PC-3 (cell line): ENCODE data around the gene HCN3. TPM values are rescaled to one million over a fixed set of nuclear protein-coding genes. Genes with fewer than 3 reads are reported as not detected.

Source experiments
- ATAC-seq: fragments of 200-7000 bp; cut with Tn5 transposase; 2 replicates; pipeline ENCODE4 v1.9.1; 2020; ENCODE audit warnings: mild to moderate bottlenecking, moderate library complexity
- BruUV-seq: library from RNA; stranded (reverse); fragments of 400-500 nt; replicated peaks from 2 replicates; lab custom pipeline; 2021; lab: Mats Ljungman, UMichigan
- CTCF ChIA-PET: fragments of 300-600 bp; sonication (Branson Sonifier 250); formaldehyde crosslinking; loops from one replicate; lab custom pipeline; 2022; ENCODE audit warnings: antibody characterized with exemption; lab: Charles Lee
- POLR2A ChIA-PET: fragments of 300-600 bp; sonication (Branson Sonifier 250); formaldehyde crosslinking; loops from one replicate; lab custom pipeline; 2022; ENCODE audit warnings: antibody characterized with exemption; ENCODE audit not compliant: unreplicated experiment; lab: Charles Lee
- DNase-seq: peaks from one replicate; pipeline ENCODE4 v3.0.0-alpha.2; 2015
- H2AFZ ChIP-seq: fragments of 300-600 bp; sonication (generic); 2 replicates; pipeline ENCODE4 v1.6.0; 2016; ENCODE audit warnings: antibody characterized with exemption, low read length
- H3F3A ChIP-seq: fragments of 300-600 bp; sonication (generic); one replicate; pipeline ENCODE4 v1.6.0; 2017; ENCODE audit warnings: antibody characterized with exemption, low read length, control low read depth, mild to moderate bottlenecking; ENCODE audit not compliant: unreplicated experiment
- H3K27ac ChIP-seq: fragments of 300-600 bp; sonication (generic); 2 replicates; pipeline ENCODE4 v1.5.1; 2016; ENCODE audit warnings: mild to moderate bottlenecking, low read length
- H3K27me3 ChIP-seq: fragments of 300-600 bp; sonication (generic); 2 replicates; pipeline ENCODE4 v1.6.1; 2016; ENCODE audit warnings: low read length, mixed read lengths
- H3K36me3 ChIP-seq: fragments of 300-600 bp; sonication (generic); 2 replicates; pipeline ENCODE4 v1.6.1; 2016; ENCODE audit warnings: low read depth, mixed run types, low read length, mixed read lengths
- H3K4me1 ChIP-seq: fragments of 300-600 bp; sonication (generic); 2 replicates; pipeline ENCODE4 v1.5.1; 2016; ENCODE audit warnings: low read length; ENCODE audit not compliant: insufficient read depth
- H3K4me2 ChIP-seq: fragments of 300-600 bp; sonication (generic); 2 replicates; pipeline ENCODE4 v1.6.0; 2016; ENCODE audit warnings: low read length
- H3K4me3 ChIP-seq: fragments of 300-600 bp; sonication (generic); 2 replicates; pipeline ENCODE4 v1.5.1; 2016; ENCODE audit warnings: mild to moderate bottlenecking, low read length, mixed read lengths
- H3K79me2 ChIP-seq: fragments of 300-600 bp; sonication (generic); 2 replicates; pipeline ENCODE4 v1.6.1; 2017; ENCODE audit warnings: low read length, mixed read lengths
- H3K9ac ChIP-seq: fragments of 300-600 bp; sonication (generic); 2 replicates; pipeline ENCODE4 v1.6.0; 2016; ENCODE audit warnings: mild to moderate bottlenecking, low read length
- H3K9me2 ChIP-seq: fragments of 300-600 bp; sonication (generic); replicated peaks from 2 replicates; pipeline ENCODE4 v1.6.1; 2016; ENCODE audit warnings: mixed run types, low read length, mixed read lengths
- H3K9me3 ChIP-seq: fragments of 300-600 bp; sonication (generic); 2 replicates; pipeline ENCODE4 v1.6.1; 2016; ENCODE audit warnings: low read length, mixed read lengths
- H4K20me1 ChIP-seq: fragments of 300-600 bp; sonication (generic); 2 replicates; pipeline ENCODE4 v1.6.1; 2016; ENCODE audit warnings: low read length, mixed read lengths
- CTCF ChIP-seq: fragments of 300-600 bp; sonication (generic); conservative IDR thresholded peaks from 2 replicates; pipeline ENCODE4 v1.5.1; 2017; ENCODE audit warnings: antibody characterized with exemption, low read depth, mild to moderate bottlenecking, low read length
- EZH2 ChIP-seq: fragments of 300-600 bp; sonication (generic); IDR thresholded peaks from one replicate; pipeline ENCODE4 v1.6.1; 2017; ENCODE audit warnings: antibody characterized with exemption, mild to moderate bottlenecking, low read length; ENCODE audit not compliant: unreplicated experiment
- EZH2phosphoT487 ChIP-seq: fragments of 300-600 bp; sonication (generic); IDR thresholded peaks from 2 replicates; pipeline ENCODE4 v1.6.1; 2018; ENCODE audit warnings: mild to moderate bottlenecking, antibody characterized with exemption, low read length, borderline replicate concordance
- intact Hi-C: fragments of 100-400 bp; cut with micrococcal nuclease; formaldehyde crosslinking; loops from 2 replicates; pipeline ENCODE4 v1.9.0; 2023
- total RNA-seq: library from RNA; depleted of rRNA; stranded (reverse); fragments of >200 nt; gene quantifications from 2 replicates; pipeline ENCODE4 v1.2.3, GENCODE V29; 2014

HCN3 gene
- total RNA-seq, 1 experiment from 2014 or later = 1.9 TPM

- ATAC-seq = no peak
- BruUV-seq = no TSS peak
- Histone ChIP-seq H3K4me1 (peaks cover 22% of the 10 kb centered on the region), H3K4me3 (no peak overlapping the region), H3K9me2 (no peaks in the 10 kb centered on the region), H3K4me2 (no peak overlapping the region), H3K27me3 (no peaks in the 10 kb centered on the region), H3K9me3 (no peaks in the 10 kb centered on the region), H3K27ac (no peak overlapping the region), H2AFZ (no peak overlapping the region), H3K9ac (no peak overlapping the region), H3K36me3 (peaks cover 15% of the 10 kb centered on the region; the same call in 1 of the 2 replicates), H4K20me1 (no peaks in the 10 kb centered on the region), H3K79me2 (peaks cover 21% of the 10 kb centered on the region), H3F3A (no peaks in the 10 kb centered on the region)
- TF ChIP-seq EZH2phosphoT487 (no peak), CTCF (no peak), EZH2 (no peak)
- ChIA-PET POLR2A (no interaction called here), CTCF (interaction anchor here (0.5 to 1.6 kb wide), 11 partner anchors 10 to 253 kb away, joined by 3 to 14 read pairs (median 4); partner anchors contain the start of genes CLK2, HCN3 and SCAMP3)
- intact Hi-C loops = no loop called here
- no peak for DNase-seq
Observed at GRCh38 chr1:155251566-155251965, 25.7 kb upstream of the HCN3 start.

- POLR2A ChIA-PET = no interaction called here
- H3K9ac ChIP-seq = peak overlapping the region; percentile 61
- peak overlapping the region; percentile 33 for H3K27ac ChIP-seq
Observed at GRCh38 chr1:155253208-155253607, 24.1 kb upstream of the HCN3 start.

More at GRCh38 chr1:155253208-155253607, 24.1 kb upstream of the HCN3 start:
- Histone ChIP-seq H3K4me1 (peaks cover 22% of the 10 kb centered on the region), H3K9me2 (no peaks in the 10 kb centered on the region), H3K4me2 (peak overlapping the region; percentile 100), H3F3A (no peaks in the 10 kb centered on the region), H2AFZ (peak overlapping the region; percentile 78), H3K79me2 (peaks cover 21% of the 10 kb centered on the region), H3K36me3 (peaks cover 4% of the 10 kb centered on the region; the same call in 1 of the 2 replicates), H3K4me3 (peak overlapping the region; percentile 87), H3K27me3 (no peaks in the 10 kb centered on the region), H4K20me1 (no peaks in the 10 kb centered on the region), H3K9me3 (no peaks in the 10 kb centered on the region)
- TF ChIP-seq EZH2 = no peak
- TF ChIP-seq CTCF = peak; percentile 33
- TF ChIP-seq EZH2phosphoT487 = no peak
- DNase-seq (peak; percentile 34), ATAC-seq (no peak)
- BruUV-seq = no TSS peak
- CTCF ChIA-PET = no interaction called here
- intact Hi-C loops = no loop called here
